Activated T-helper 17 cell treated with anti-CD3 and anti-CD28 coated beads, Interleukin-2, amount 50 U/mL, for 72 hours (primary cell): Measurements from ENCODE around the gene B3GAT3. TPM values are rescaled to one million over a fixed set of nuclear protein-coding genes. Genes with fewer than 3 reads are reported as not detected.
"Not testable (repeated sequence)": the region's sequence is repeated elsewhere in the genome, so short reads cannot be mapped to it uniquely, and the experiment has no call there.

Source experiments
- ATAC-seq: fragments of 150-1000 bp; cut with Tn5 transposase; replicated peaks from 2 replicates; pipeline ENCODE4 v1.10.0; 2021; ENCODE audit warnings: mild to moderate bottlenecking, moderate library complexity
- H3K27ac Mint-ChIP-seq: one replicate; pipeline ENCODE4 v1.8.0; 2022; ENCODE audit warnings: mixed read lengths
- H3K27me3 Mint-ChIP-seq: one replicate; pipeline ENCODE4 v1.8.0; 2022; ENCODE audit warnings: mixed read lengths
- H3K36me3 Mint-ChIP-seq: one replicate; pipeline ENCODE4 v1.8.0; 2022; ENCODE audit warnings: low read depth, mild to moderate bottlenecking, mixed read lengths
- H3K4me1 Mint-ChIP-seq: one replicate; pipeline ENCODE4 v1.8.0; 2022; ENCODE audit warnings: mixed read lengths
- H3K4me3 Mint-ChIP-seq: one replicate; pipeline ENCODE4 v1.8.0; 2022; ENCODE audit warnings: mild to moderate bottlenecking, mixed read lengths
- H3K9me3 Mint-ChIP-seq: one replicate; pipeline ENCODE4 v1.8.0; 2022; ENCODE audit warnings: mixed read lengths
- total RNA-seq, 2 donors: library from RNA; stranded (reverse); gene quantifications; one replicate each; pipeline ENCODE4 v1.2.3, GENCODE V29; 2022

The B3GAT3 gene
- 10 to 100 TPM; 60.5 to 71.9 TPM for total RNA-seq

DNA sequence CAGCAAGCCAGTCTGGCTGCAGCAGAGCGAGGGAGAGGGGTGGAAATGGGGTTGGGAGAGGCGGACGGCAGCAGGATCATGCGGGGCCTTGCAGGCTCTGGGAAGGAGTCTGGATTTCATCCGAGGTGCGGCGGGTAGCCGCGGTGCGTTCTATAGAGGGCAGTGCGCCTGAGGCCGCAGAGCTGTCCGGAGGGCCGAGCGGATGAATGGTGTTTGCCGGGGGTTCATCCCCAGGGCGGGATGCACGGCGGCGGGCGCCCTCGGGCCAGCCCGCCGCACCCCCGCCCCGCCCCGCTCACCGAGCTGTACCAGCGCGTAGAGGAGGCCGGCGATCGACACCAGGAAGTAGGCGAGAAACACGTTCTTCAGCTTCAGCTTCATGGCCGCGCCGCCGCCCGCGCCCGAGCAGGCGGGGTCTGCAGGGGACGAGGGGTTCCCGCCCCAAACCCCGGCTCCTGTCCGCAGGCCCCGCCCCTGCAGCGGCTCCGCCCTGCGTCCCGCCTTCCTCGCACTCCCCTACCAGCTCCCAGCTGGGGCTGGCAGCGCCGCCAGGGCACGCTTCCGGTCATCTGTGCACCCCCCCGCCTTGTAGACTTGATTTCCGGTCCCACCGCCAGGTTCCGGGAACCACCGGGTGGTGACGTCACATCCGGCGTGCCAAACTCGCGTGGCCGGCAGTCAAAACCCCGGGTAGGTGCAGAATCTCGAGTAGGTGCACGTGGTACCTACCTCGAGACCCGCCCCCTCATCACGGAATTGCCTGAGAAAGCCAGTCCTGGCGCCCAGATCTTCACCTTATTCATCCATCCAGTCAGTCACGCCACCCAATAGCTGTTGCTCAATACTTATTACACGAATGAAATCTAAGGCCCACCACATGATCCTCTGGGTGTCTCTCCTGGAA, at the start of gene B3GAT3:
Gene B3GAT3 (minus strand): TSS at position 420 of the 904 bp plus-strand sequence. CDS start 39 bp downstream, at position 381.
- Mint-ChIP-seq H3K4me1 (no peaks in the 10 kb centered on the region), H3K27me3 (no peaks in the 10 kb centered on the region), H3K27ac (peak within 1 kb of the TSS; percentile 91), H3K36me3 (peaks cover 80% of the 10 kb centered on the region), H3K9me3 (no peaks in the 10 kb centered on the region), H3K4me3 (peak within 1 kb of the TSS; percentile 97)
- ATAC-seq: peak; percentile 96

DNA sequence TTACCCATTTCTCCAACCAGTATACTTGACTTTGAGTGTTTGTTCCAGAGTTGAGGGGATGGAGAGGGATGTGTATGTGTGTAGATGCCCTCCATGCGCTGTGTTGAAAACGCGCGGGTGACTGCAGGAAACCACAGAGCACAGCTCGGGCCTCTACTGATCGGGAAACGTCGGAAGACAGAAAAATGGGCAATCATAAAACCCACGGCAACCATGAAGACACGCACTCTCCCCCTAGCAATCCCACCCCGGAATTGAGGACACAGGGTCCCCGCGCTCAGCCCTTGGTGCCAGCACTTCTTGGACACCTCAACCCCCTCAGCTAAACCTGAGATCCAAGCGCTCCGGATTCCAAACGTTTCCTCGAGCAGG, 49.4 kb upstream of the B3GAT3 start:
- no peaks in the 10 kb centered on the region for H3K9me3 Mint-ChIP-seq
- H3K27me3 Mint-ChIP-seq: no peaks in the 10 kb centered on the region
- peak overlapping the region; percentile 98 for H3K27ac Mint-ChIP-seq
- ATAC-seq: peak; percentile 27
- H3K4me1 Mint-ChIP-seq: peaks cover 19% of the 10 kb centered on the region
- H3K36me3 Mint-ChIP-seq: peaks cover 93% of the 10 kb centered on the region
- peak overlapping the region; percentile 99 for H3K4me3 Mint-ChIP-seq

DNA sequence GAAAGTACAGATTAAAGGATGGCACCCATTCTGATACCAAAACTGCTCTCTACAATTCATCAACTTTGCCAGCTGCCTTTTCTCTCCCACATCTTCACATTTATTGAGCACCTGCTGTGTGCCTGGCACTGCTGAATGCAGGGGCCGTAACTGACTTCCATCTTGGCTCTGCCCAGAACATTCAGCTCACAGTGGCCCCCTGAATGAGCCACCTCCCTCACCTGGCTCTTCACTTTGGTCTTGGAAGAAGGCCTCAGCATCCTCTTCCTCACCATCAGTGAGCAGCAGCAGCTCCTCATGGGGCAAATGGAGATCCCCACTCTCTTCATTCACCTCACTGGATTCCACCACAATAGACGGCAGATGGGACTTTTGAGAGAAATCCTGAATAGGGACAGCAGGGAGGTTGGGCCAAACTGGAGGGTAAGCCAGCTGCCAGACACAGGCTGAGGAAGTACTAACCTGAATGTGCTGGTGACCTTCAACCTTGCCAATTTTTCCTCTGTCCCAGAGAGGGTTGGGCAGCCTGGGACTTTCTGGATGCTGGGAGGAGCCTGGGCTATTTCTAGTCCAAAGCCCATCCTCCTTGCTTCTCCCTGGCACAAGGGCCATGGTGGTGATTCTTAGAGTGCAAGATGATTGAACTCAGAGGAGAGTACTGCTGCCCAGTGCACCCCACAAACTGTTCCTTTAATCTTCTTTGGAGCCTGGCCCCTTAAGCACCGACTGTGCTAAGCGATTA, 47.8 kb upstream of the B3GAT3 start:
- H3K4me3 Mint-ChIP-seq: peak overlapping the region; percentile 99
- H3K9me3 Mint-ChIP-seq: no peaks in the 10 kb centered on the region
- H3K27ac Mint-ChIP-seq: peak overlapping the region; percentile 98
- peaks cover 96% of the 10 kb centered on the region for H3K36me3 Mint-ChIP-seq
- H3K4me1 Mint-ChIP-seq: peaks cover 14% of the 10 kb centered on the region
- no peak for ATAC-seq
- H3K27me3 Mint-ChIP-seq: no peaks in the 10 kb centered on the region

DNA sequence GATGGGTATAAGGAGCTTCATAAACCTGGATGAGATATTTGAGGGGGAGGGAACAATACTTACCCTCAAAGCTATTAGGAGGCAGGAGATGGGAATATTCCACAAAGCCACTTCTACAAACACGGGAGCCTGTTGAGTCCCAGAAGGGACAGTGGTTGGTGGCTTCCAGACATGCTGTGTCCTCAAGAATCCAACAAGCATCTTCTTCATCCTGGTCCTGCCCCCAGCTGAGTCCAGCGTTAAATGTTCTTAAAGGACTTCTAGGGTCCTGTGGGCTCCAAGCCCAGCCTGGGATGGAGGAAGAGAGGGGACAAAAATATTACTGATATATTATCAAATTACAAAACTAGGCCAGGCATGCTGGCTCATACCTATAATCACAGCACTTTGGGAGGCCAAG, 45.7 kb upstream of the B3GAT3 start:
- Mint-ChIP-seq H3K4me3 (peak overlapping the region; percentile 89), H3K36me3 (peaks cover 100% of the 10 kb centered on the region), H3K27ac (peak overlapping the region; percentile 82), H3K4me1 (peaks cover 13% of the 10 kb centered on the region), H3K9me3 (no peaks in the 10 kb centered on the region), H3K27me3 (no peaks in the 10 kb centered on the region)
- no peak for ATAC-seq

DNA sequence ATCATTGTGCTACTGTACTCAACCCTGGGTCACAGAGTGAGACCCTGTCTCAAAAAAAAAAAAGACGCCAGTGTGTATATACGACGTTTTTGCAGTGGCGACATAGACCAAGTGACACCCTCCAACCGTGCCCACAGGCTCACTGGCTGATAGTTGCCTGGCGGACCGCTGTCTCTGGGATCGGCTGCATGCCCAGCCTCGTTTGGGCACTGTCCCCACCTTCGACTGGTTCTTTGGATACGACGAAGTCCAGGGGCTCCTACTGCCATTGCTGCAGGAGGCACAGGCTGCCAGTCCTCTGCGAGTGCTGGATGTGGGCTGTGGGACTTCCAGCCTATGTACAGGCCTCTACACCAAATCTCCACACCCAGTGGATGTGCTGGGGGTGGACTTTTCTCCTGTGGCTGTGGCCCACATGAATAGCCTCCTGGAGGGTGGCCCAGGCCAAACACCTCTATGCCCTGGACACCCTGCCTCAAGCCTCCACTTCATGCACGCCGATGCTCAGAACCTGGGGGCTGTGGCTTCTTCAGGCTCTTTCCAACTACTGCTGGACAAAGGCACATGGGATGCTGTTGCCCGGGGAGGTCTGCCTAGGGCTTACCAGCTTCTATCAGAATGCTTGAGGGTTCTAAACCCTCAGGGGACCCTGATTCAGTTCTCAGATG, 44.6 kb upstream of the B3GAT3 start:
- Mint-ChIP-seq H3K9me3 (no peaks in the 10 kb centered on the region), H3K4me3 (peak overlapping the region; percentile 89), H3K27me3 (no peaks in the 10 kb centered on the region), H3K4me1 (peaks cover 13% of the 10 kb centered on the region), H3K27ac (peak overlapping the region; percentile 82), H3K36me3 (peaks cover 100% of the 10 kb centered on the region)
- no peak for ATAC-seq

DNA sequence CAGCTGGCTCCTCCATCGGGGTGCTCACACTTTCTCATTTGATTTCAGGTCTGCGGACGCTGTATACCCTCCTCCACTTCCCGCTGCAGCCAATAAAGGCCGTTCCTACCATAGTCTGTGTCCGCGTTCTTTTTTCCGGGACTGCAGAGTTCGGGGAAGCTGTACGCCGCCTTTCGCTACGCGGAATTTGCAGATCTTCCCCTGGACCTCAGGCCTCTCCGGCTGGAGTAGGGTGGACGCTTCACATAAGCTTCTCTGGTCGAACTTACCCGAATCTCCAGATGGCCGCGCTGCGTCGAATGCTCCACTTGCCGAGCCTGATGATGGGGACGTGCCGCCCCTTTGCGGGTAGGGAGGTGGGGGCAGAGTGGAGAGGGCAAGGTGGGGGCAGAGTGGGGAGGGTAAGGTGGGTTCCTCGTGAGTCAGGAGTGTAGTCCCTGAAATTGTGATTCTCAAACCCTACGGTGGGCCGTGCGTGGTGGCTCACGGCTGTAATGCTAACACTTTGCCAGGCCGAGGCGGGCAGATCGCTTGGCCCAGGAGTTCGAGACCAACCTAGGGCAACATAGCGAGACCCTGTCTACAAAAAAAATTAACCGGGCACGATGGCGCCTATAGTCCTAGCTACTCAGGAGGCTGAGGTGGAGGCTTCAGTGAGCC, 43.9 kb upstream of the B3GAT3 start:
- Mint-ChIP-seq H3K27me3 (no peaks in the 10 kb centered on the region), H3K36me3 (peaks cover 100% of the 10 kb centered on the region), H3K27ac (peak overlapping the region; percentile 82), H3K9me3 (no peaks in the 10 kb centered on the region), H3K4me1 (peaks cover 13% of the 10 kb centered on the region), H3K4me3 (peak overlapping the region; percentile 89)
- ATAC-seq: peak; percentile 32

DNA sequence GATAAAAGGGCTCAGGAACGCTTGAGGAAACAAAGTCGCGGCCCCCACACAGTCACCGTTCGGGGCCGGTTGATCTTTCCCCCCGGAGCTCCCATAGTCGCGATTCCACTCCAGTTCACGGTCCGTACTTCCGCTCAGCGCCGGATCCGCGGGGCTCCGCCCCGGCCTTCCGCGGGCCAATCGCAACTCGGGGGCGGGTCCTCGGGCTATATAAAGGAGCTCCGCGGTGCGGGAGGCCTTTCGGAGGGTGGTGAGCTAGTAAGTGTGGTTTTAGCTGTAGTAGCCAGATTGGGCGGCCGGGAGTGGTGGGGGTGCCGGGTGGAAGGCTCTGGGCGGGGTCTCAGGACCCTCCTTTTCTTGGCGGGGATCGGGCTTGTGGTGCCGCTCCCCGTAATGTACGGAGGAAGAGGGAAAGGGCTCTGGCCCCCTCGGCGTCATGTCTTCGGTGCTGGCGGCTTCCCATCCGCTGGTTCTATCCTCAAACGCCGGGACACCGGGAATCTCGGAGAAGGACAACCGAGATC, 43.4 kb upstream of the B3GAT3 start, which contains the start of the genes C11orf98 and CSKMT:
Gene C11orf98 (minus strand): TSS at position 136 of the 524 bp plus-strand sequence. CDS start 41 bp downstream, at position 95.
Gene CSKMT (plus strand): TSS at position 238 of the 524 bp plus-strand sequence. CDS start 568 bp downstream, outside the sequence.
- H3K27ac Mint-ChIP-seq: peak within 1 kb of the TSS; percentile 82
- H3K4me3 Mint-ChIP-seq: peak within 1 kb of the TSS; percentile 89
- H3K4me1 Mint-ChIP-seq: peaks cover 13% of the 10 kb centered on the region
- no peaks in the 10 kb centered on the region for H3K27me3 Mint-ChIP-seq
- H3K9me3 Mint-ChIP-seq: no peaks in the 10 kb centered on the region
- peak; percentile 96 for ATAC-seq
- H3K36me3 Mint-ChIP-seq: peaks cover 96% of the 10 kb centered on the region

DNA sequence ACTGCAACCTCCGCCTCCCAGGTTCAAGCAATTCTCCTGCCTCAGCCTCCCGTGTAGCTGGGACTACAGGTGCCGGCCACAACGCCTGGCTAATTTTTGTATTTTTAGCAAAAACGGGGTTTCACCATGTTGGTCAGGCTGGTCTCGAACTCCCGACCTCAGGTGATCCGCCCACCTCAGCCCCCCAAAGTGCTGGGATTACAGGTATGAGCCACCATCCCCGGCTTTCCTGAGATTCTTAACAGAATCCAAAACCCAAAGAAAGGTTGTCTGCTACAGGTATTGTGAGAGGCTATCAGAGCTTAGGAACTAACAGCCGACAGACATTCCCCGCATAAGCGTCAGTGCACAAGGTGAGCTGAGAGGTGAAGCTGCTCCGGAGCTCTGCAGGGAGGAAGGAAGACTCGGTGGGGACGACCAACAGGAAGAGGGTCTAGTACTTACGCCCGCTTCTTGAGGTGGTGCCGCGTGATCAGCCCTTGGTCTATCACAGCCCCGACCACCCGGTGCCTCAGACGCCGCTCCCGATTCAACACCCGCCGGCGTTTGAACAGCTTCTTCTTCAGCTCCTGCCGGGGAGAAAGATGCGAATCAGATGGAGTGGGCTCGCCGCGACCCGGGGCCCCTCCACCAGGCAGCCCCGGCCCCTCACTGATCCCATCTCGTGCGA, 42.8 kb upstream of the B3GAT3 start:
- peaks cover 10% of the 10 kb centered on the region for H3K4me1 Mint-ChIP-seq
- H3K27ac Mint-ChIP-seq: peak overlapping the region; percentile 82
- H3K36me3 Mint-ChIP-seq: peaks cover 90% of the 10 kb centered on the region
- H3K9me3 Mint-ChIP-seq: no peaks in the 10 kb centered on the region
- ATAC-seq: peak; percentile 41
- no peaks in the 10 kb centered on the region for H3K27me3 Mint-ChIP-seq
- H3K4me3 Mint-ChIP-seq: peak overlapping the region; percentile 89

DNA sequence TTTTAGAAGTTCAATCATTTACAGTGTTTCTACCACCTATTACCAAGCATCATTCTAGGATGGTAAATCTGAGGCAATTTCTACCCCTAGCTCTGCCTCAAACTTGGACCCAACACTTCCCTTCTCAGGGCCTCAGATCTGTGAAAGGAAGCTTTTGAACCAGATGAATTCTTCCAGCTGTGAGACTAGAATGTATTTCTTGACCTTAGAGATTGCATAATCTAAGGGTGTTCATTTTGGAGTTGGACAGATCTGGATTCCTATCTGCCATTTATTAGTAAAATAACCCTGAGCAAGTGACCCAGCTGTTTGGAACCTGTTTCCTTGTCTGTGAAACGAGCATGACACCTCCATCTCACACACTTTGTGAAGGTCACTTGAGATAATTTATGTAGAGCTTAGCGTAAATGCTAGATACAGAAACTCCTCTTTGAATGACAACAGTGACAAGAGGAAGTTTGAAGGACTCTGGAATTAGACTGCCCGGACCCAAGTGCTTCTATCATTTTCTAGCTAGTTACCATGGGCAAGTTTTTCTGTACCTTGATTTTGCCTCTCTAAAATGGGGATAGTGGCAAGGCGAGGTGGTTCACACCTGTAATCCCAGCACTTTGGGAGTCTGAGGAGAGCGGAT, 35.1 kb upstream of the B3GAT3 start:
- Mint-ChIP-seq H3K4me1 (peaks cover 11% of the 10 kb centered on the region), H3K27ac (no peak overlapping the region), H3K27me3 (no peaks in the 10 kb centered on the region), H3K4me3 (no peak overlapping the region), H3K36me3 (peaks cover 22% of the 10 kb centered on the region), H3K9me3 (no peaks in the 10 kb centered on the region)
- ATAC-seq: no peak

DNA sequence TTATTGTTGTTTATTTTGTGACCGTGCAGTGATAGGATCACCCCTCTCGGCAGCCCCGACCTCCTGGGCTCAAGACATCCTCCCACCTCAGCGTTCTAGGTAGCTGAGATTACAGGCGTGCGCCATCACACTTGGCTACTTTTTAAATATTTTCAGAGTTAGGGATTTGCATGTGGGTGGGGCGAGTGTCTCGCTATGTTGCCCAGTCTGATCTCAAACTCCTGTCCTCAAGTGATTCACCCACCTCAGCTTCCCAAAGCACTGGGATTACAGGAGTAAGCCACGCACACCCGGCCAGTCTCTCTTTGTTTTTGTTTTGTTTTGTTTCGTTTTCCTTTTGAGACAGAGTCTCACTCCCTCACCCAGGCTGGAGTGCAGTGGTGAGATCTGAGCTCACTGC, 32.5 kb upstream of the B3GAT3 start:
- peak overlapping the region; percentile 98 for H3K27ac Mint-ChIP-seq

DNA sequence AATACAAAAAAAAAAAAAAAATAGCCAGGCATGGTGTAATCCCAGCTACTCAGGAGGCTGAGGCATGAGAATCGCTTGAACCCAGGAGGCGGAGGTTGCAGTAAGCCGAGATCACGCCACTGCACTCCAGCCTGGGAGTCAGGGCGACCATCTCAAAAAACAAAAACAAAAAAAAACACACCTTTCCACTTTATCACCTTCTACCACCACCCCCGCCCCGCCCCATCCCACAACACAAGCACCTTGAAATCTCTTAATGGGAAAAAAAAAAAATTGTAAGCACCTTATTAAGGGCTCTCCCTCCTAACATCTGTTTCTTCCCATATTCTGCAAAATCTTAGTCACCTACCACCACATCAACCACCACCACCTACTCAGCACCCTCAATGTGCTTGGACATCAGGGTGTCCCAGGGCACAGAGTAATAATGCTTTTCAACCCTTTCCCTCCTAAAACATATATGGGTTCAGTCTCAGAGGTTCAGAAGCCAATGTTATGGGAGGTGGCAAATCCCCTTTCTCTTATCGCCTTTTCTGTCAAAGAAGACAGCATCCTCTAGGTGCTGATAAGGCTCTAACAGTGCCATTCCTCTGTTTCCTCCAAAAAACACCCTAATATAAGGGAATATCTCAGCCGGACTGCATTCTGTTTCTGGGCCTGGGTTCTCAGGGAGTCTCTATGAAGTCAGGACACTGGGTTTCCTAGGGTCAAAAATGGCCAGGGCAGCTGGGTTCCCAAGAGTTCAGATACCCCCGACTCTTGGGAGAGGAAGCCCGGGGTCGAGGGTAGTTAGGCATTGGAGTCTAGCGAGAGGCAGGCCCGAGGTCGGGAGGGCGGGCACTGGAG, 30.6 kb upstream of the B3GAT3 start:
- peaks cover 11% of the 10 kb centered on the region for H3K4me1 Mint-ChIP-seq
- peaks cover 20% of the 10 kb centered on the region for H3K36me3 Mint-ChIP-seq
- peak; percentile 35 for ATAC-seq
- peak overlapping the region; percentile 98 for H3K27ac Mint-ChIP-seq
- no peaks in the 10 kb centered on the region for H3K27me3 Mint-ChIP-seq
- H3K9me3 Mint-ChIP-seq: no peaks in the 10 kb centered on the region
- H3K4me3 Mint-ChIP-seq: peak overlapping the region; percentile 94

More for the DNA sequence above, 32.5 kb upstream of the B3GAT3 start:
- Mint-ChIP-seq H3K4me1 (peaks cover 11% of the 10 kb centered on the region), H3K36me3 (peaks cover 14% of the 10 kb centered on the region), H3K4me3 (peak overlapping the region; percentile 94), H3K27me3 (no peaks in the 10 kb centered on the region), H3K9me3 (no peaks in the 10 kb centered on the region)
- no peak for ATAC-seq

DNA sequence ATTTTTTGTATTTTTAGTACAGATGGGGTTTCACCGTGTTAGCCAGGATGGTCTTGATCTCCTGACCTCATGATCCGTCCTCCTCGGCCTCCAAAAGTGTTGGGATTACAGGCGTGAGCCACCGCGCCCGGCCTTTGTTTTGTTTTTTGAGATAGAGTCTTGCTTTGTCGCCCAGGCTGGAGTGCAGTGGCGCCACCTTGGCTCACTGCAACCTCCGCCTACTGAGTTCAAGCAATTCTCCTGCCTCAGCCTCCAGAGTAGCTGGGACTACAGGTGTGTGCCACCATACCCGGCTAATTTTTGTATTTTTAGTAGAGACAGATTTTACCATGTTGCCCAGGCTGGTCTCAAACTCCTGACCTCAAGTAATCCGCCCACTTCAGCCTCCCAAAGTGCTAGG, 28.5 kb upstream of the B3GAT3 start:
- not testable (repeated sequence) for H3K9me3 Mint-ChIP-seq, H3K27me3 Mint-ChIP-seq, ATAC-seq, H3K27ac Mint-ChIP-seq, H3K4me3 Mint-ChIP-seq
- H3K36me3 Mint-ChIP-seq: peaks cover 36% of the 10 kb centered on the region
- peaks cover 11% of the 10 kb centered on the region for H3K4me1 Mint-ChIP-seq
